SK-N-SH (cell line): Measurements from ENCODE around the gene TAS2R38. TPM values are rescaled to one million over a fixed set of nuclear protein-coding genes. Genes with fewer than 3 reads are reported as not detected.

ENCODE experiments used
- CTCF ChIA-PET: fragments of 300-600, 350-600 bp; formaldehyde crosslinking; extraction: SDS; loops from one replicate; lab custom pipeline; 2021; lab: Yijun Ruan, JAX
- POLR2A ChIA-PET: fragments of 350-600 bp; sonication (Branson Sonifier 250); formaldehyde crosslinking; extraction: SDS; loops from one replicate; lab custom pipeline; 2020; ENCODE audit warnings: antibody characterized with exemption, inconsistent platforms; lab: Yijun Ruan, JAX
- DNase-seq: peaks from one replicate; pipeline ENCODE4 v3.0.0; 2012
- H2AFZ ChIP-seq: fragments of 200-600 bp; sonication (generic); 2 replicates; pipeline ENCODE4 v1.8.1; 2016; ENCODE audit warnings: antibody characterized with exemption, mild to moderate bottlenecking, low read depth
- H3F3A ChIP-seq: fragments of 200-600 bp; sonication (generic); replicated peaks from 2 replicates; pipeline ENCODE3; 2016; ENCODE audit warnings: antibody characterized with exemption, mild to moderate bottlenecking; ENCODE audit not compliant: insufficient read depth
- H3K27ac ChIP-seq, 2 experiments: fragments of 200-500 bp in 1 of 2; fragments of 200-600 bp in 1 of 2; sonication (Bioruptor generic) in 1 of 2; sonication (generic), shearing (Covaris generic) in 1 of 2; 2 replicates each; pipeline versions ENCODE4 v1.5.1 to v1.6.1; 2014 to 2016; ENCODE audit warnings: low read depth in 2 of 2, inconsistent platforms in 1 of 2, low read length in 1 of 2, mild to moderate bottlenecking in 1 of 2, mixed read lengths in 1 of 2
- H3K27me3 ChIP-seq: fragments of 200-600 bp; sonication (generic), shearing (Covaris generic); 2 replicates; pipeline ENCODE4 v1.6.1; 2016; ENCODE audit warnings: mixed run types; ENCODE audit not compliant: insufficient read depth
- H3K36me3 ChIP-seq, 2 experiments: fragments of 200-500 bp in 1 of 2; fragments of 200-600 bp in 1 of 2; sonication (Bioruptor generic) in 1 of 2; sonication (generic) in 1 of 2; replicated peaks in 1 of 2; 2 replicates each; pipeline versions ENCODE3 to v1.5.1; 2014 to 2016; ENCODE audit warnings: low read length in 1 of 2, mild to moderate bottlenecking in 1 of 2; ENCODE audit not compliant: insufficient read depth in 2 of 2, control insufficient read depth in 1 of 2
- H3K4me1 ChIP-seq, 2 experiments: fragments of 200-500 bp in 1 of 2; fragments of 200-600 bp in 1 of 2; sonication (Bioruptor generic) in 1 of 2; sonication (generic), shearing (Covaris generic) in 1 of 2; 2 replicates each; pipeline versions ENCODE4 v1.5.1 to v1.6.1; 2014 to 2016; ENCODE audit warnings: low read depth in 1 of 2, low read length in 1 of 2, mixed run types in 1 of 2; ENCODE audit not compliant: insufficient read depth in 2 of 2, control insufficient read depth in 1 of 2
- H3K4me2 ChIP-seq: fragments of 200-600 bp; sonication (generic), shearing (Covaris generic); 2 replicates; pipeline ENCODE4 v1.6.1; 2017; ENCODE audit warnings: mixed run types
- H3K4me3 ChIP-seq, 2 experiments: fragments of 200-500 bp in 1 of 2; fragments of 200-600 bp in 1 of 2; sonication (Bioruptor generic) in 1 of 2; sonication (generic), shearing (Covaris generic) in 1 of 2; 2 replicates each; pipeline versions ENCODE4 v1.5.1 to v1.8.1; 2014 to 2016; ENCODE audit warnings: low read depth in 2 of 2, inconsistent platforms in 1 of 2, low read length in 1 of 2, mild to moderate bottlenecking in 1 of 2, mixed read lengths in 1 of 2, moderate library complexity in 1 of 2
- H3K79me2 ChIP-seq: fragments of 200-600 bp; sonication (generic); 2 replicates; pipeline ENCODE4 v1.8.1; 2017; ENCODE audit warnings: mild to moderate bottlenecking; ENCODE audit not compliant: insufficient read depth
- H3K9ac ChIP-seq: fragments of 200-600 bp; sonication (generic); 2 replicates; pipeline ENCODE4 v1.6.1; 2017; ENCODE audit warnings: mixed run types
- H3K9me2 ChIP-seq: fragments of 200-600 bp; sonication (generic); 2 replicates; pipeline ENCODE4 v1.6.1; 2017; ENCODE audit warnings: mixed run types
- H3K9me3 ChIP-seq: fragments of 200-600 bp; sonication (generic); 2 replicates; pipeline ENCODE4 v1.6.1; 2017; ENCODE audit warnings: mixed run types, mild to moderate bottlenecking, moderate library complexity
- H4K20me1 ChIP-seq: fragments of 200-600 bp; sonication (generic); 2 replicates; pipeline ENCODE4 v1.6.1; 2017; ENCODE audit warnings: mild to moderate bottlenecking, mixed run types; ENCODE audit not compliant: insufficient read depth
- CTCF ChIP-seq: fragments of 200-600 bp; sonication (generic); IDR thresholded peaks from 2 replicates; pipeline ENCODE4 v1.6.1; 2017; ENCODE audit warnings: antibody characterized with exemption, mild to moderate bottlenecking, moderate library complexity
- FOXJ3 ChIP-seq: sonication (generic); formaldehyde crosslinking; IDR thresholded peaks from 2 replicates; pipeline ENCODE4 v1.5.1; 2020; ENCODE audit warnings: mild to moderate bottlenecking, missing genetic modification reagents
- GABPA ChIP-seq: IDR thresholded peaks from 2 replicates; pipeline ENCODE4 v1.4.0; 2012; ENCODE audit warnings: low read depth, mild to moderate bottlenecking
- MAX ChIP-seq: IDR thresholded peaks from 2 replicates; pipeline ENCODE4 v1.4.0; 2012; ENCODE audit warnings: low read depth
- MXI1 ChIP-seq: IDR thresholded peaks from 2 replicates; pipeline ENCODE4 v1.6.1; 2012; ENCODE audit warnings: mild to moderate bottlenecking, low read depth, low read length, improper control_type of control experiment
- NFIC ChIP-seq: IDR thresholded peaks from 2 replicates; pipeline ENCODE4 v1.4.0; 2012; ENCODE audit warnings: borderline replicate concordance
- NRF1 ChIP-seq: IDR thresholded peaks from 2 replicates; pipeline ENCODE4 v1.6.1; 2012; ENCODE audit warnings: low read depth, mild to moderate bottlenecking, low read length
- POLR2AphosphoS5 ChIP-seq: IDR thresholded peaks from 2 replicates; pipeline ENCODE4 v1.6.1; 2012; ENCODE audit warnings: low read depth, low read length
- RCOR1 ChIP-seq: fragments of 150-350 bp; IDR thresholded peaks from 2 replicates; pipeline ENCODE4 v1.6.1; 2017; ENCODE audit warnings: antibody characterized with exemption, low read length
- RFX5 ChIP-seq: IDR thresholded peaks from 2 replicates; pipeline ENCODE4 v1.6.1; 2012; ENCODE audit warnings: mild to moderate bottlenecking, improper control_type of control experiment, low read length
- TEAD4 ChIP-seq: IDR thresholded peaks from 2 replicates; pipeline ENCODE4 v1.4.0; 2012; ENCODE audit warnings: mild to moderate bottlenecking, borderline replicate concordance; ENCODE audit not compliant: insufficient read depth
- USF1 ChIP-seq: IDR thresholded peaks from 2 replicates; pipeline ENCODE4 v1.4.0; 2012; ENCODE audit warnings: low read depth, borderline replicate concordance
- YY1 ChIP-seq: IDR thresholded peaks from 2 replicates; pipeline ENCODE4 v1.4.0; 2012; ENCODE audit warnings: low read depth, mild to moderate bottlenecking
- WGBS: methylation state at CpG from one replicate; pipeline ENCODE4 v1.1.6; 2017; ENCODE audit warnings: low lambda C conversion rate; 5-methylcytosine and 5-hydroxymethylcytosine counted together
- polyA plus RNA-seq, 3 experiments: library from polyadenylated mRNA; depleted of rRNA; stranded (reverse); fragments of >200 nt; gene quantifications; 2 replicates each; pipeline ENCODE4 v1.2.3, GENCODE V29; 2012
- TF ChIP-seq, protein P1 (sequence below): fragments of 150-350 bp; IDR thresholded peaks from 2 replicates; pipeline ENCODE4 v1.6.1; 2016; ENCODE audit warnings: mild to moderate bottlenecking, low read depth, low read length

TAS2R38 gene
- polyA plus RNA-seq, 1 of the 3 experiments (the other 2 are of a cell fraction), result 0.23 TPM

DNA sequence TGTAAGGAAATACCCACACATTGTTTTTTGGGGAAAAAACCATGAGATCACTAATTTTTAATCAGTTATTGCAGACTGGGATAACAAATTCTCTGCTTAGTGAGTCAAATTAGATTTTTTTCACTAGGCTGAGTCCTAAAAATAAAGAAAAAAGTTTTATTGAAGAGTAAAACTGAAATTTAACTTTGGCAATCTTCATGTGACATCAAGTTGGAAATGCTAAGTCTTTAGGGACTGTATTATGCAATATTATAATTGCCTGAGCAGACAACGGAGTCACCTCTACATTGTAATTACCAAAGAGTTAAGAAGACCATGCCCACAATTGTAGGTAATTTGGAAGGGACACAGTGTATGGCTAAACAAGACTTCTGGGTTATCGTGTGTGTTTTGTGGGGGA is 24.6 kb downstream of the TAS2R38 start:
- H3F3A ChIP-seq, result no peaks in the 10 kb centered on the region
- POLR2A ChIA-PET, result no interaction called here

More for the DNA sequence above, 24.6 kb downstream of the TAS2R38 start:
- Histone ChIP-seq H3K9me3 (no peaks in the 10 kb centered on the region), H2AFZ (no peak overlapping the region), H3K9me2 (no peaks in the 10 kb centered on the region), H3K9ac (no peak overlapping the region), H3K4me2 (no peak overlapping the region), H3K27ac (no peak overlapping the region), H3K4me1 (no peaks in the 10 kb centered on the region), H3K27me3 (no peaks in the 10 kb centered on the region; the same call in 1 of the 2 replicates), H3K79me2 (no peaks in the 10 kb centered on the region), H4K20me1 (no peaks in the 10 kb centered on the region), H3K36me3 (no peaks in the 10 kb centered on the region), H3K4me3 (no peak overlapping the region)
- TF ChIP-seq TEAD4 (no peak), RFX5 (no peak), NRF1 (no peak), GABPA (no peak), RCOR1 (no peak), MAX (no peak), FOXJ3 (CRISPR knock-in tag) (no peak), CTCF (no peak), USF1 (no peak), MXI1 (no peak), YY1 (no peak), POLR2AphosphoS5 (no peak), NFIC (no peak)
- TF ChIP-seq, protein P1, sequence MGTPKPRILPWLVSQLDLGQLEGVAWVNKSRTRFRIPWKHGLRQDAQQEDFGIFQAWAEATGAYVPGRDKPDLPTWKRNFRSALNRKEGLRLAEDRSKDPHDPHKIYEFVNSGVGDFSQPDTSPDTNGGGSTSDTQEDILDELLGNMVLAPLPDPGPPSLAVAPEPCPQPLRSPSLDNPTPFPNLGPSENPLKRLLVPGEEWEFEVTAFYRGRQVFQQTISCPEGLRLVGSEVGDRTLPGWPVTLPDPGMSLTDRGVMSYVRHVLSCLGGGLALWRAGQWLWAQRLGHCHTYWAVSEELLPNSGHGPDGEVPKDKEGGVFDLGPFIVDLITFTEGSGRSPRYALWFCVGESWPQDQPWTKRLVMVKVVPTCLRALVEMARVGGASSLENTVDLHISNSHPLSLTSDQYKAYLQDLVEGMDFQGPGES, result no peak
- no peak for DNase-seq
- WGBS, result 13% methylated on average over 2 of the region's 2 CpGs
- CTCF ChIA-PET, result no interaction called here
